HG03571 (cell line): ENCODE measurements around the gene BTBD16.
A peak's percentile ranks its signal among the peaks of the same experiment; 100 is the strongest.

Experiments used
- ATAC-seq: cut with Tn5 transposase; IDR thresholded peaks from one replicate; pipeline ENCODE4 v1.9.1; 2021; ENCODE audit not compliant: unreplicated experiment

The BTBD16 gene

DNA sequence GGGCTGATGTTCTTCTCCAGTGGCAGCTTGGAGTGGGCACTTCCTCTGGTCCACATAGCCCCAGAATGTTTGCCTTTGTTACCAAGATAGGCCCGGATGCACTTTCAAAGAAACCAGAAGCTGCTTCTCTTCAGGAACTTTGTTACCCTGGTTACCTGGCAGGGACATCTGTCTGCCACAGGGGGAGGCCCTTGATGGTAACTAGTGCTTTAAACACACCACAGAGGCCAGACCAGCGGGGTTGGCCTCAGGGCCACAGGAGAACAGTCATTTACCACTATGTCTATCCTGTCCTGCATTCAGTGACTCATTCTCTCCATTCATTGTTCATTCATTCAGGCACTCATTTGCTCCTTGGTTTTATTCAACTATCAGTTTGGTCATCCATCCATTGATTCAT is 91.5 kb downstream of the BTBD16 start:
- no peak for ATAC-seq

DNA sequence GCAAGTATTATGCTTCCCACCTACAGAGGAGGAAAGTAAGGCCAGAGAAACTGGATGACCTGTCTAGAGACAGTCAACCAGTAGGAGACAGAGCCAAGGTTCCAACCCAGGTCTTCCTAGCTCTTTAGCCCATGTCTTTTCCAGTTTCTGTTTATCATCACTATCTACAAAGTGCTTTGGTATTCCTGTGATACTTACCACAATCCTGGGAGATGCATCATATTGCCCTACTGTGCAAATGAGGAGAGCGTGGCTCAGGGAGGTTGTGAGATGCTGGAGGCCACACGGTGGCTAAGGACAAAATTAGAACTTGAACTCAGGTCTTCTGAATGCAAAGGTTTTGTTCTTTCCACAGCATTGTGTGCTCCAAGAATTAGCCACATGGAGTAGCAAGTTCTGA is 92.2 kb downstream of the BTBD16 start:
- no peak for ATAC-seq

DNA sequence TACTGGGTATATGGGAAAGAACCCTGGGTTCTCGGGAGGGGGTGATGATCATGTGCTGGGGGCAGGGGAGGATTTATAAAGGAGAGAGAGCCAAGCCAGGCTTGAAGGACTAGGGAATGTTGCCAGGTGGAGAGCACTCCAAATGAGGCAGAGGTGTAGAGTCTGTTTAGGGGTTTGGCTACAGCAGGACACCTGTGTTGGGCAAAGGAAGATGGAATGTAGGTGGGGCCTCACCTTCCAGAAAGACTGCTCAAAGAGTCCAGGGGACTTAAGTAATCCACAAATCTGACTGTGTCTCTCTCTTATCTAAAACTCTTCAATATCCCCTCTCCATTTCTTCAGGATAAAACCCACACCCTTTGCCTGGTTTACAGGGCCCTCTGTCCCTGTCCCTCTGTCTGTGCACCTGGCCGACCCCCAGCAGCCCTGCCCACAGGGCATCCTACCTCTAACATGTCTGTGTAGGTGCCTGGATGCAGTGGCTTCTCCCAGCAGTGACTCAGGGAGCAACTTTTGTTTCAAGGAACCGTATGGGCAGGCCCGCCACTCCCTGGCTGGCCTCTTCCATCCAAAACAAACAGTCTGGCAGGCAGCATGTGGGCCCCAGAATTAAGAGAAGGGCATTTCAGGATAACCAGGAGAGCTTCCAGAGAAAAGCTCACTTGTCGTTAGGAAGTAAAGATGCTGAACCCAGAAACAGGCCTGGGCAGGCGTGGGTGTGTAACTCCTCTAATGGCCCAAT is 92.8 kb downstream of the BTBD16 start:
- ATAC-seq: no peak

DNA sequence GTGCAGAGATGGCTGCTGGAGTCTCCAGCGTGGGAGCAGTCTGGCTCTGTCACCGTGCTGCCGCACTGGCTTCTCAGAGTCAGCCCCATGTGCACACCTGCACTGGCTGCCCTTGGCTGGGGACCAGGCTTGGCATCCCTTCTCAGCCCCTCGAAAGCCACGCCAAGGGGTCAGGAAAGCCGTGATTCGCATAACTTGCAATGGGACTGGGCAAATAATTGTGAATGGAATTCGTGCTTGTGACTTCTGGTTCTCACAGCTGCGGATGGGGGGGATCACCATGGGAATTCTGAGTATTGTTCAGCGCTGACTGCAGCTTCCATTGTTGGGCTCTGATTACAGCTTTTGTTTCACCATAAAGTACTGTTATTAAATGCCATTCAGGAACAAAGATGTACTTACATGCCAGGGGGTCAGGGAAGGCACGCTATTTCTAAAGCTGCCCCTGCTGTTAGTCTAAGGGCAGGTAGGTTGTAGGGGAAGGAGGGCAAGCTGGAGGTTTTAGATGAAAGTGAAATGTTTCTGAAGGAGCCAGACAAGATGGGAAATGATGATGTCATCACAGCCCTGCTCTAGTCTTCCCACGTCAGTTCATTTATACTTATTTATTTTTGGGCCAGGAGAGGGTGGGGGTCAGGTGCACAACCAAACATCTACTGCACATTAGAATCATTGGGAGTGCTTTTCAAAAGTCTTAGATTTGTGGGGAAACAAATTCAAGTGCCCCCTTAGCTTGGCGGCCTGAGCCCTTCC is 97.6 kb downstream of the BTBD16 start:
- no peak for ATAC-seq

DNA sequence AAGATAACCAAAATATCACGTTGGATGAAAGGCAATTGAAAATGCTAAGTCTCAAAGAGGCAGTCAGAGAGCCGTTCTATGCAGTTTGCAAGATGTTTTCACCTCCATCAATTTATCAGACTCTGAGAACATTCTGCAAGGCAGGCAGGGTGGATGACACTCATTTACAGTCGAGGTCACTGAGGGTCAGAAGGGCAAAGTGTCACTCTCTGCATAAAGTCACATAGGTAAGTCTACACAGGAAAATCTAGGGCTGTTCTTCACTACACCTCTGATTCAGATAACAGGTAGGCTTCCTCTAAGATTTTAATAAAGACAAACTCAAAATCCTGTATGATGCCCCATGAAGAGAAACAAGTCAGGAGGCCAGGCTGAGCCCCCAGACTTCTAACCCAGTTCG is 102.0 kb downstream of the BTBD16 start:
- no peak for ATAC-seq

DNA sequence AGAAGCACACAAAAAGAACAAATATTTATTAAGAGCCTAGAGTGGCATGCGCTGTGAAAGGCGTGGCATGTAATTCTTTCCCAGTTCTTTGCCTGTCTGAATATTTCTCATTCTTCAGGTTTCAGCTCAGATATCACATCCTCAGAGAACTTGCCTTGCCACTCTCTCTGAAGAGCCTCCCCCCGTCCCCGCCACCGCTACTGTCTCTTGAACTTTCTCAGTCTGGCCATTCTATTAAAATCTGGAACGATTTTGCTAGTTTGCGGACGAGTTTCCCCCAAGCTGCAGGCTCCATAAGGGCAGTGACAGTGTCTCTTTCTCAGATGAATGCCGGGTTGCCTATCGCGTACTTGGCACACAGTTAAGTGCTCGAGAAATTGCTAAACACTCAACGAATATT is 102.6 kb downstream of the BTBD16 start:
- no peak for ATAC-seq

DNA sequence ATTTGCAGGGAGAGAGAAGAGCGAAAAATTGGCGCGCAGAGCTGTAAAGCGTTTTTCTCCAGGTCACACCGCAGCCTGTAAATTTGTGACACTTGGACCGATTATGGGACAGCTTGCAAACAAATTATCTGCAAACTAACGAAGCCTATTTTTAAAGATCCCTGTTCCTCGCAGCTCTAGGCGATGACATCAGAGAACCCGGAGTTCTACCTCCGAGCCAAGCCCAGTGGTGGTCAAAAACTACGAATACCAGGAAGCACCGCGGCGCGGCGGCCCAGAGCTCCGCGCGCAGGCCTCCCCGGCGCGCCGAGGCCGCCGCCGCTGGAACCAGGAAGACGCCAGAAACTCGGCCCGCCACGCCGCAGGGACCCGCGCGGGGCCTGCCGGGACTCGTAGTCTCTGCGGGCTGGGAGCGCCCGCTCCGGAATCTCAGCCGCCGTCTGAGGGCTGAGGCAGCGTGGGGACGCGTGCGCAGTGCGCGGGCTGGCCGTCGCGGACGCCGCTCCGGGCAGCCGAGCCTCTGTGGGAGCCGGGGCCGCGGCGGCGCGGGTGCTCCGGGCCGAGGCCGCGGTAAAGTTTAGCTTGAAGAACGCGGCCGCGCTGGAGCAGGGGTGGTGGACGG is 103.3 kb downstream of the BTBD16 start, which contains the start of gene PLEKHA1:
TSS of gene PLEKHA1 (plus strand) at position 472 of the 622 bp plus-strand sequence. CDS start 18,493 bp downstream, outside the sequence.
- peak; percentile 90 for ATAC-seq

DNA sequence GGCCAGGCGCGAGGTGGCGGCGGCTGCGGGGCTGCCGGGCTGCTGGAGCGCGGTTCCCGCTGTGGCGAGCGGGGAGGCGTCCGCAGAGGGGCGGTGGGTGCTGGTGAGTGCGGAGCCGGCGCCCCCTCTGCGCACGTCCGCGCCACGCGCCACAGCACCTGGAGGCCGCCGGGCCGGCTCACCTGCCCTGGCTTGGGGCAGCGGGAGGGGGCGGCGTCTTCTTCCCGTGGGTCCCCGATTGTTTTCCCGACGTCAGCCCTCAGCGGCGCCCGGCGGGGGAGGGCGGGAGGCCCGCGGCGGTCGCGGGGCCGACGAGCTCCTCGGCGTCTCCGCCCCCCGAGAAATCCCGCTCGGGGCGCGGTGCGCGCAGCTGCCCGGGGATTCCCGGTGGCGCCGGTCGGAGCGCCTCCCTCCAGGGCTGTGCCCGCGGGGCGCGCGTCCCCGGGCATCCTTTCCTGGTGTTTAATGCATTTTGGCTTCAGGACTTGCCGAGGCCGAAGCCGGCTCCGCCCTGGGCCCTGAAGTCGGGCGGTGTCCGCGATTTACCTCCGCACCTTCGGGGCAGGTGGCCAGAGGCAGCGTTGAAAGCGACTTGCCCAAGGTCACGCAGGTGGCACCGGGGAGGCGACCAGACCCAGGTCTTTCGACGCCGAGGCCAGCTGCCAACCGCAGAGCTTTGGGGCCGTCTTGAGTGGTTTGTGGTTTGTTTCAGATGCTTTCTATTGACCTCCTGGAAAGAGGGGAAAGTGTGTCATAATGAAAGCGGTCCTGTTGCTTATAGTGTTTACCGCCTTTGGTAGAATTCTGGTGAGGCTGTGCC is 104.0 kb downstream of the BTBD16 start:
- peak; percentile 45 for ATAC-seq

DNA sequence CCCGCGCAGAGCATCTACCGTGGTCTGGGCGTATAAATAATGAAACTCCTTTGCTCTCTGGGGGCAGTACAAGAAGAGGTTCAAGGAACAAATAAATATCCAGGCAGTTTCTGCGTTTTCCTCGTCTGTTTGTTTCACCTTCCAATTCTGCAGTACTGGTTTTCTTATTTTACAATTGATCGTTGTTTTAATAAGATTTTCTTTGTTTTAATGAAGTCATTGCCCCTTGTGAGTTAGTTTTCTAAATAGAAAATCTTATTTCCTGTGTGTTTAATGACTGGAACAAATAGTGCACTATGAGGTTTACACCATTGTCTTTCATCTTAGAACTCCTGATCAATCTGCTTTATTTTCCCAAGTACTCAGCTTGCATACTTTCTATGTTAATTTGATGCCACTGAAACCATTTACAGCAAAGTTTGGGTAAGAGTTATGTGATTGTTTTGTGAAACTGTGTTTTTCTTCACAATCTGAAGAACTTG is 104.6 kb downstream of the BTBD16 start:
- no peak for ATAC-seq

DNA sequence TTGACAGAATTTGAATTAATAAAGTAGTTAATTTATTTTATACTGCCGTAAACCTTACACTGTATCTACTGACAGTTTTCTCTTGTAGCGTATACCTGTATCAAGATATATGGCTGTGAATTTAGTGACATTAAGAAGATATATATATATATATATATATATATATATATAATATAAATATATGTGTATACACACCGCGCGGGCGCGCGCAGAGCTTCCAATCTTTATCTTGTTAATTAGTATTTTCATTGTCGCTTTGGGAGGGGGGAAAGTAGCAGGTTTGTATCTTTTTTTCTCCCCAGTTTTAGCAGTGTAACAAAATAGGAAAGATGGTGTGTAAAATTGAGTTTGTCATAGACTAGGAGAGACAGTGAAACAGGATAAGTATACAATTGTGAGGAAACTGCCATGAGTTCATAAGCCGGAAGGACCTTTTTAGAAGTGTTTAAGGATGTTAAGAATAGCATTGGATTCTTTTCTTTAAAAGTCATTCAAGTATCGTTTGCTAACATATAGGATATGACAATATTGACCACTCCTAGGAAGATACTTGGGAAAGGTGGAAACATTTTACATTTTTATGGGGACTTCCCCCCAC is 105.4 kb downstream of the BTBD16 start:
- no peak for ATAC-seq

DNA sequence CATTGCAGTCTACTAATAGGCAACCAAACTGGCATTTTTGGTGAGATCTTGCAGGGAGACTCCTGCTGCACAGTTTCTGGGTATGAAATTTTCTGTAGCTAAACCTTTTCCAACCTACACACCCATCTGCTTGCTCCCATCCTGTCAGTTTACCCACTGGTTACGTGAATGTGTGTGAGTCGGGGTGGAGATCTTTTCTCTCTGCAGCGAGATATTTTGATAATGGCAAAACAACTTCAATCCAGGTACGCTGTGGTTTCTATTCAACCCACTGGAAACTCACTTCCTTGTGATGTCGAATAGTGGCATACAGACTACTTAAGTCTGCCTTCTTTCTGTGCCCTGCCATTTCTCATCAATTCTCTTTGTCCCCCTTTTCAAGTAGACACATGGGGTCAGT is 107.9 kb downstream of the BTBD16 start:
- no peak for ATAC-seq

DNA sequence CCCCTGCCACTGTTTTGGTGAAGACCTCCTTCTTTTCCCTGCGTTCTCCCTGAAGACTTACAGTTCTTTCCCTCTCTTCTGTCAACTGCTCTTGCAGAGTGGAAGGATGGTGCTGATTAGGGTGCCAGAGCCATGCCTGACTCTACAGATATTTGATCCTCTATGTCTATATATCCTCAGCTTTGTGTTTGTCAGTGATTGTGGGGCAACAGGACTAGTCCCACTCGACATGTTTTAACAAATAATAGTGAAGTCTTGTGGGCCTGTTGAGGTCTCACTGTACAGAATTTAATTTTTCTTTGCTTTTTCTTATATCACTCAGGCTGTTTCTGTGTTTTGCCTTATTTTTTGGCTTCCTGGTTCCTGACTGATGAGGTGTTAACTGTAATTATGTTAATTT is 108.4 kb downstream of the BTBD16 start:
- ATAC-seq: no peak

DNA sequence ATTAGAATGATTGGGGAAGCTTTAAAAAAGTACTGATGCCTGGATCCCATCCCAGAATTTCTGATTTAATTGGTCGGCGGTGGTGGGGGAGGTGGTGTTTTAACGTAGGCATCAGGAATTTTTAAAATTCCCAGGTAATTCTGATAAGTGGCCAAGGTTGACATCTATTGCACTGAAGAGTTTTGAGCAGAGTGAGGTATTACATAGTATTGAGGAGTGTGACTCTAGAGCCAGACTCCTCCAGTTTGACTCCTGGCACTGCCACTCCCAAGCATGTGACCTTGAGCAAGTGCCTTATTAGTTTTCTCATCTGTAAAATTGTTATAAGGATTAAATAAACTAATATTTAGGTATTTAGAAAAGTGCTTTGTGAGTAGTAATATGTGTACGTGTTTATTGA is 109.6 kb downstream of the BTBD16 start:
- no peak for ATAC-seq

DNA sequence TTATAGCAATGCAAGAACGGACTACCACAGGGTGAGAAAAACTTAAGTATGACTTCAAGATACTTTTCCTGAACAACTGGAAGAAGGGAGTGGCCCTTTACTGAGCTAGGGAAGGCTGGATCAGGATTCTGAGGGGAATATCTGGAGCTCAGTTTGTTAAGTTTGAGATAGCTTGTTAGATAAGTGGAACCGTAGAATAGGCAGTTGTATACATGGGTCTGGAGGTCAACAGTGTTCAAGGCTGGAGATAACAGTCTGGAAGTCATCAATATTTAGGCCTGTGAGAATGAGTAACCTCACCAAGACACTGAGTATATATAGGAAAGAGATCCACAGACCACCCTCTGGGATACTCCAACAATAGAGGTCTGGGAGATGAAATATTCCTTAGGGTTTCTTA is 110.6 kb downstream of the BTBD16 start:
- no peak for ATAC-seq

DNA sequence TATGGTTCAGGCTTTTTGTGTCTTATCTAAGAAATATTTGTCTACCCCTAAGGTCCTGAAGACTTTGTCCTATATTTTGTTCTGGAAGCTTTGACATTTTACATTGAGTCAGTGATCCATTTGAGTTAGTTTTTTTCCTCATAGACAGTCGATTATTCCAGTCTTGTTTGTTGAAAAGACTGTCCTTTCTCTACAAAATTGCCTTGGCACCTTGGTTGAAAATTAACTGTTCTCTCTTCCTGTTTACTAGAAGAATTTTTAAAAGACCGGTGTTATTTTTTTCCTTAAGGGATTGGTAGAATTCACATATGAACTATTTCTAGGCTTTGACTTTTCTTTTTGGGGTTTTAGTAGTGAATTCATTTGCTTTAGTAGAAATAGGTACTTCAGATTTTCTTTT is 115.4 kb downstream of the BTBD16 start:
- no peak for ATAC-seq

DNA sequence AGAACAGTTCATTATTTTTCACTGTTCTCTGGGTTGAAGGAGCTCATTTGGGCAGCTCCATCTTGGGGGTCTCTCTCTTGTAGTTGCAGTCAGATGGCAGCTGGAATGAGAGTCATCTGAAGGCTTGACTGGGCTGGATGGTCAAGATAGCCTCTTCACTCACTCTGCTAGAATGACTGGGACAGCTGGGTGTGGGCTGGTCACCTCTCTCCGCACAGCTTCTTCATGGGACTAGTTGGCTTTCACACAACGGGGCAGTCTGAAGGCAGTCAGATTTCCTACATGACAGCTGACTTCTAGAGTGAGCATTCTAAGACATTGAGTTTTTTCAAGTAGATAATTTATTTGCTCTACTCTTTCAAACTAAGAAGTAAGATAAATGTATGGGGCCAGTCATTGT is 116.5 kb downstream of the BTBD16 start:
- ATAC-seq: no peak
